Stimulated activated naive CD8-positive, alpha-beta T cell treated with anti-CD3 and anti-CD28 coated beads, Interleukin-15, Interleukin-2, amounts not matched to agents 100 ng/mL and 50 ng/mL, for 24 hours (primary cell): Measurements from ENCODE around the gene FGFR3.

ENCODE experiments used
- H3K27ac Mint-ChIP-seq: one replicate; pipeline ENCODE4 v1.8.0; 2021; ENCODE audit warnings: mild to moderate bottlenecking, mixed read lengths
- H3K27me3 Mint-ChIP-seq: one replicate; pipeline ENCODE4 v1.8.0; 2021; ENCODE audit warnings: mixed read lengths
- H3K36me3 Mint-ChIP-seq: one replicate; pipeline ENCODE4 v1.8.0; 2021; ENCODE audit warnings: low read depth, mixed read lengths
- H3K4me1 Mint-ChIP-seq: one replicate; pipeline ENCODE4 v1.8.0; 2021; ENCODE audit warnings: low read depth, mixed read lengths
- H3K4me3 Mint-ChIP-seq: one replicate; pipeline ENCODE4 v1.8.0; 2021; ENCODE audit warnings: mild to moderate bottlenecking, mixed read lengths
- H3K9me3 Mint-ChIP-seq: one replicate; pipeline ENCODE4 v1.8.0; 2021; ENCODE audit warnings: mixed read lengths

FGFR3 gene

DNA sequence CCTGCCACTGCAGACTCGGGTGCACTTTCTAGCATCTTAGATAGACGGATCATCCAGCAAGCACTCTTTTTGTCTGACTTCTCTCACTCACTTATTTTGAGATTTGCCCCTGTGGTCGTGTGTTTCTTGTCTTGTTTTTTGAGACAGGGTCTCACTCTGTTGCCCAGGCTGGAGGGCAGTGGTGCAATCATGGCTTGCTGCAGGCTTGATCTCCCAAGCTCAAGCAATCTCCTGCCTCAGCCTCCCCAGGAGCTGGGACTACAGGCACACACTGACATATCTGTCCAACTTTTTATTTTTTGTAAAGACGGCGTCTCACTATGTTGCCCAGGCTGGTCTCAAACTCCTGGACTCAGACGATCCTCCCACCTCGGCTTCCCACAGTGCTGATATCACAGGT, 26.7 kb downstream of the FGFR3 start:
- Mint-ChIP-seq H3K4me3 (no peak overlapping the region), H3K36me3 (peaks cover 61% of the 10 kb centered on the region), H3K9me3 (no peaks in the 10 kb centered on the region), H3K27me3 (no peaks in the 10 kb centered on the region), H3K27ac (no peak overlapping the region), H3K4me1 (no peaks in the 10 kb centered on the region)

DNA sequence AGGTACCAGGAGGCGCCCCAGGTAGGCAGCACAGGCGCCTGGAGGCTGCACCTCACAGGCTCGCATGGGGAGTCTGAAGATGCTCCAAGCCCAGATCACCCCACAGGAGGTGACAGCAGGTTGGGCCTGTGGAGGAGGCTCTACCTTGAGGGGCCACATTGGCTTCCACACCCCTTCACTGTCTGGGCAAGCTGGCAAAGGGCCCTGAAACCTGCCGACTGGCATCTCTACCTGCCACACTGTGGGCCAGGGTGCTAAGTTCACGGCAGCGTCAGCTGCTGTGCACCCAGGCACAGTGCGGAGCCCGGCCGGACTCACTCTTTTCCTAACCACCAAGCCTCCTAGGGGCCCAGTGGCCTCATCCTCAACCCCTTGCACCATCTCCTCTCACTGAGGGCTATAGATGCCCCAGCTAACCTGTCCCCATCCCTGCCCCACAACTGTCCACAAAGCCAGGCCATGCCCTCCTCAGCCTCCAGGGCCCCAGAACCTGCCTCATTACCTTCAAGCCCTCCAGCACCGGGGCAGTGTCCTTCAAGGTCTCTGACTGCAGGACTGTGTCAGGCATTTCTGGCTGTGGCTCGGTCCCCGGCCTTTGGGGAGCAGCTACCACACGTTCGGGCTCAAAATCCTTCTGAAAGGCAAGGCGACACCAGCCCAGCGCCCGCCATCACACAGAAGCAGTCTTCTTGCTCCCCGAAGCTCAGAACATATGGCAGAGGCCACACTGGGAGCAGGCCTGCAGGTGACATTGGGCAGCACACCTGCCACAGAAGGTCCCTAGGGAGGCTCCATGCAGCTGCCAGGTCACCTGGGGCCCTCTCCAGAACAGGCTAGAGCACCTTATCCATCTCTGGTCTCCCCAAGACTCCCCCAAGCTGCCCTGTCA, 28.8 kb downstream of the FGFR3 start:
- peaks cover 61% of the 10 kb centered on the region for H3K36me3 Mint-ChIP-seq
- no peak overlapping the region for H3K27ac Mint-ChIP-seq
- no peaks in the 10 kb centered on the region for H3K9me3 Mint-ChIP-seq
- no peaks in the 10 kb centered on the region for H3K4me1 Mint-ChIP-seq
- H3K27me3 Mint-ChIP-seq, result no peaks in the 10 kb centered on the region
- no peak overlapping the region for H3K4me3 Mint-ChIP-seq

DNA sequence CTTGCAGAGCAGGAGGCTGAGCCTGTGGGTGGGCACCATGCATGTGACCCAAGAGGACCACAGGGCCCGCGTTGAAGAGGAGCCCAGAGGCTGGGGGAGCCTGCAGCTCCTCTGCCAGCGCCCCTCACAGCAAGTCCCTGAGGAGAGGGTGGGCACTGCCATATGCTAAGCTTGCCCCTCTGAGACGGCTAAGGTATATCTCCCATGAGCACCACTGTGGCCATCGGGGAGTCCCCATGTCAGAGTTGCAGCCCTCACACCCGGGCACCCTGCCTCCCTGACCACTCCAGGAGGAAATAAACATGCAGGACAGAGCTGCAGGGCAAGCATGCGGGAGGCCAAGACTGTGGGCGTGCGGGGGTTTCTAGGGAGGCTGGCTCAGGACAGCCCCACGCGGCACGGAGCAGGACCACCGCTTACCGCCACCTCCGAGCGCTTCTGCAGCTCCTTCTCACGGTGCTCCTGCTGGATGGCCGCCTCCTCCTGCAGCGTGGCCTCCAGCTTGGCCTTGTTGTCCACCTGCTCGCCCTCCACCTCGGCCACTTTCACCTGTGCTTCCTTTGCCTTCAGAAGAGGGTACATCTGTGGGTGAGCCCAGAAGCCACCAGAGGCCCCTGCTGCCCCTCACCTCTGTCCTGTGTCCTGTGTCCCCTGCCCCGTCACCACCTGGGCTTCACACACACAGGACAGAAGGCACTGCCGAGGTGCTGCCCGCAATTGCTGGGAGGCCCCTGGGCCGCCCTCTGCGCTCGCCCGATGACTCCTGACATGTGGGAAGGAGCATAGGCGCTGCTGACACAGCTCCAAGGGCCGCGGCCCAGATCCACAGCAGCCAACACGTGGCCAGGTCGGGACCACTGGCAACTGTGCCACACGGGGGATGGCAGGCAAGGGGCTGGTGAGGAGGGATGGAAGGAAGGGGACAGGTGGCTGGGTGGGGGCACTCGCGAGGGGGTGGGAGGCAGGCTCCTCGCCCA, 29.8 kb downstream of the FGFR3 start:
- H3K4me3 Mint-ChIP-seq, result no peak overlapping the region
- no peaks in the 10 kb centered on the region for H3K9me3 Mint-ChIP-seq
- no peaks in the 10 kb centered on the region for H3K4me1 Mint-ChIP-seq
- no peaks in the 10 kb centered on the region for H3K27me3 Mint-ChIP-seq
- H3K36me3 Mint-ChIP-seq, result peaks cover 53% of the 10 kb centered on the region
- no peak overlapping the region for H3K27ac Mint-ChIP-seq

DNA sequence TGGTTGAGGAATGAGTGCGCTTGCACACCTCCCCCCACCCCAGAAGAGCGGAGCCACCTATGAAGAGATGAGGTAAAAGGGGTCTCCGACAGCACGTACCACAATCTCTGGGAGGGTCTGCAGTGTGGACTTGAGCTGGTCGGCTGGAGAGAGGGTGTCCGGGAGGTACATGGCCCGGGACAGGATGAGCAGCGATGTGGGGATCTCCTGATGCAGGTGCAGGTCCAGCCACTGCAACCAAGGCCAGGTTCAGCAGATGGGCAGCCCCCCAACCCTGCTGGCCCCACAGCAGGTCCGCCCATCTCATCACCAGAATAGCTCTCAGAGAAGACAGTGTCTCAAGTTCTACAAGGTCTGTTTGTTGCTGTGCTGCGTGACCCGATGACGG, 30.4 kb downstream of the FGFR3 start:
- Mint-ChIP-seq H3K27ac (no peak overlapping the region), H3K27me3 (no peaks in the 10 kb centered on the region), H3K9me3 (no peaks in the 10 kb centered on the region), H3K4me1 (no peaks in the 10 kb centered on the region), H3K36me3 (peaks cover 47% of the 10 kb centered on the region), H3K4me3 (no peak overlapping the region)

DNA sequence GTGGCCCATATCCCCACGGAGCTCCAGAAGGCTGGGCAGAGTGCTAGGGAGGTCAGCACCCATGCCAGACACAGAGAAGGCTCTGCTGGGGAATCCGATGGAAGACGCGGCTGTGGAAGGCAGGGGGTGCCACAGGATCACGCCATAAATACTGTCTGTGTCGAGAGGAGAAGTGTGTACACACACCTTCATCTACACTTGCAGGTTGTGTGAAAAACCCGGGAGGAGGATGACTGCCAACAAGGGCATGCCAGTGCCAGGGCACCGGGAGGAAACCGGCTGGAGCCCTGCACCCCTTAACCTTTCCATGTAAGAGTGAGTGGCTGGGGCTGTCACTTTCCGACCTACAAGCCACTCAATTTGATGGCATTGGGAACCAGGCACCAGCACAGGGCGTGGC, 31.7 kb downstream of the FGFR3 start:
- no peaks in the 10 kb centered on the region for H3K9me3 Mint-ChIP-seq
- H3K4me1 Mint-ChIP-seq, result no peaks in the 10 kb centered on the region
- H3K27ac Mint-ChIP-seq, result no peak overlapping the region
- no peaks in the 10 kb centered on the region for H3K27me3 Mint-ChIP-seq
- H3K36me3 Mint-ChIP-seq, result peaks cover 44% of the 10 kb centered on the region
- H3K4me3 Mint-ChIP-seq, result no peak overlapping the region

DNA sequence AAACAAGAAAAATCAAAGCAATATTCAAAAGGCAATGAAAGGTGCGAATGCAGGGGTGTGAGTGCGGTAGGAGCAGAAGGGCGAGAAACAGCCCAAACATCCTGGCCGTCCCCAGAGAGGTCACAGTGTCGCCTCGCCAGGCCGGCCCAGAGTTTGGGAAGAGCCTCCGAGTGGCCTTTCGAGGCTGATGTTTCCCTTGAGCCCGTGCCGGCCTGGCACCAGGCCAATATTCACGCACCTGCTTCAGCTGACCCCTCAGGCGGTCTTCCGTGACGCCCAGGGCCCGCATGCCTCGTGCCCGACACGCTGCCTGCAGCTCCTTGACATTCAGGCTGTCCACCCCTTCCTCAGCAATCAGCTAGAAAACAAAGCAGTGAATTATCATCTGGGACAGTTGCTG, 32.2 kb downstream of the FGFR3 start:
- H3K9me3 Mint-ChIP-seq, result no peaks in the 10 kb centered on the region
- no peaks in the 10 kb centered on the region for H3K4me1 Mint-ChIP-seq
- no peaks in the 10 kb centered on the region for H3K27me3 Mint-ChIP-seq
- no peak overlapping the region for H3K4me3 Mint-ChIP-seq
- peaks cover 44% of the 10 kb centered on the region for H3K36me3 Mint-ChIP-seq
- no peak overlapping the region for H3K27ac Mint-ChIP-seq

DNA sequence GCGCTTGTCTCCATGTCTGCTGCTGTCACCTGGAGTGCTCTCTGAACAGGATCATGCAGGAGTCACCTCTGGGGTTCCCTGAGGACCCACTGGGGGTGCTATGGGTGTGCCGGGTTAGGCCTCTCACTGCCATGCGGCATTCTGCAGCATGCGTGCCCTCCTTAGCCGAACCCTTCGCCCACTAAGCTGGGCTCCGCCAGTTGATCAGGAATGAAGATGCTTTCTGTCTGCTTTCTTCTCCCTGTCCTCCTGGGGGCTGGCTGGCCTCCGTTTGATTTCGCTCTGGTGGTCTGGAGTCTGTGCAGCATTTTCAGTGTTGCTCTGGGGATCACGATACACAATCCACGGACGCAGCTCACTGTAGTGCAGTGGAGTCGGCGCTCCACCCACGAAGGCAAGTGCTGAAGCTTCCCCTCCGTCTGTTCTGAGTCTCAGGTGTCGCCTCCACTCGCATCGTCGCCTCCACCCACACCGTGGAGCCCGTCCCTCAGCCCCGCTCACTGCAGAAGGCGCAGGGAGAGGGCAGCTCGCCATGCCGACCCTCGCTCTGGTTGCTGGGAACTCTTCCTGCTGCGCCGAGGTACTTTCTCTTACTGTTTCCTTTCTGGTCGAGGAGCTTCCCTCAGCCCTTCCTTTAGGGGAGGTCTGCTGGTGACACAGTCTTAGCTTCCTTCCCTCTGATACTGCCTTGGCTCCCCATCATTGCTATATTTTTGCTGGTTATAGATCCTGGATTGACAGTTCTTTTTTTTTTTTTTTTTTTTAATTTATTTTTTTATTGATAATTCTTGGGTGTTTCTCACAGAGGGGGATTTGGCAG, 33.6 kb downstream of the FGFR3 start:
- H3K27me3 Mint-ChIP-seq, result no peaks in the 10 kb centered on the region
- H3K27ac Mint-ChIP-seq, result no peak overlapping the region
- H3K4me1 Mint-ChIP-seq, result no peaks in the 10 kb centered on the region
- no peaks in the 10 kb centered on the region for H3K9me3 Mint-ChIP-seq
- H3K36me3 Mint-ChIP-seq, result peaks cover 52% of the 10 kb centered on the region
- no peak overlapping the region for H3K4me3 Mint-ChIP-seq

DNA sequence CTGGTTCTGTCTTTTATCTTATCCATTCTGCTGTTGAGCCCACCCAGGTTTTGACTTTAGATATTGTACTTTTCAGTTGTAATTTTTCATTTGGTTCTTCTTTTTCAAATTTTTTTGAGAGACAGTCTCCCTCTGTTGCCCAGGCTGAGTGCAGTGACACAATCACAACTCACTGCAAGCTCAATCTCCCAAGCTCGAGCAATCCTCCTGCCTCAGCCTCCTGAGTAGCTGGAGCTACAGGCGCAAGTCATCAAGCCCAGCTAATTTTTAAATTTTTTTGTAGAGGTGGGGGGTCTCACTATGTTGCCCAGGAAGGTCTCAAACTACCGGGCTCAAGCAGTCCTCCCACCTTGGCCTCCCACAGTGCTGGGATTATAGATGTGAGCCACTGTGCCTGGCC, 37.1 kb downstream of the FGFR3 start:
- no peak overlapping the region for H3K4me3 Mint-ChIP-seq
- no peaks in the 10 kb centered on the region for H3K9me3 Mint-ChIP-seq
- H3K27me3 Mint-ChIP-seq, result no peaks in the 10 kb centered on the region
- no peak overlapping the region for H3K27ac Mint-ChIP-seq
- H3K4me1 Mint-ChIP-seq, result peaks cover 11% of the 10 kb centered on the region
- peaks cover 50% of the 10 kb centered on the region for H3K36me3 Mint-ChIP-seq

DNA sequence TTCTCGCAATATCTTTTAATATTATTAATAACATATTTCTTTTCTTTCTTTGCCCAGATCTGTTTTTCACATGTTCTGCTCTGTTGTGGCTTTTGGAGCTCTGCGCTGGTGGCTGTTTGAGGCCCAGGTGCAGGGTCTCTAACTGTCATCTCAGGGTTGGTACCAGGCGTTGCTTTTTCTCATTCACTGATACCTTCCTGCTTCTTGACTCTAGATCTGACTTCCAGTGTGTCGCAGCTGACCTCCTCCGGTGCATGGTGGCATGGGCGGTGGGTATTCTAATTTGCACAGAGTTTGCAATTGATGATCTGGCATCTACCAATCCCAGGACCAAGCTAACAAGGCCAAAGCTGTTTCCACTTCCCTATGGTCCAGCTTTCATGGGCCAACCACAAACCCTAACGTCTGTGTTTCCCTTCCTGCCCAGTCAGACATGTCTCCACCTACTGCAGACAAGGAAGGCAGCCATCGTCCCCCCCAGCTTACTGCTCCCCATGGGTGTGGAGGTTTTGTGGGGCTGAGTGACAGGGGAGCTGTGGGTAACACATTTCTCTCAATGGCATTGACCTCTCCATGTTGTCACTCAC, 37.6 kb downstream of the FGFR3 start:
- Mint-ChIP-seq H3K27ac (no peak overlapping the region), H3K9me3 (no peaks in the 10 kb centered on the region), H3K27me3 (no peaks in the 10 kb centered on the region), H3K4me1 (peaks cover 11% of the 10 kb centered on the region), H3K4me3 (no peak overlapping the region), H3K36me3 (peaks cover 54% of the 10 kb centered on the region)

DNA sequence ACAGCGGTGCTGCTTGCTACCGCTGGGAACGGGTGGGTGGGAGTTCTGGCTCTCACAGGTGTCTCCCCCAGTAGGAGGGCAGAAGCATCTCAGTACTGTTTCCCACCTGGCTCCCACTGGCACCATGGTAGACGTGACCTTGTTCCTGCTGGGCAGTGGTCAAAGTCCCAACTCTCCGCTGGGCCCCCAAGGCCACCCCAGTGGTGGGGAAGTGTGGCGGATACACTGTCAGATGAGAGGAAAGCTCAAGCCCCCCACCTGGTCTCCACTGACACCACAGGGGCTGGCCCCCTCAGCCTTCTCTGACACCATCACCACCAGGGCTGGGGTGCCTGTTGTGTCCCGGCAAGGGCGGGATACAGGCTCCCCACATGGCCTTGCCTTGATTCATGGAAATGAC, 38.2 kb downstream of the FGFR3 start:
- Mint-ChIP-seq H3K4me3 (no peak overlapping the region), H3K27me3 (no peaks in the 10 kb centered on the region), H3K9me3 (no peaks in the 10 kb centered on the region), H3K27ac (peak overlapping the region; percentile 7), H3K4me1 (peaks cover 11% of the 10 kb centered on the region), H3K36me3 (peaks cover 54% of the 10 kb centered on the region)

DNA sequence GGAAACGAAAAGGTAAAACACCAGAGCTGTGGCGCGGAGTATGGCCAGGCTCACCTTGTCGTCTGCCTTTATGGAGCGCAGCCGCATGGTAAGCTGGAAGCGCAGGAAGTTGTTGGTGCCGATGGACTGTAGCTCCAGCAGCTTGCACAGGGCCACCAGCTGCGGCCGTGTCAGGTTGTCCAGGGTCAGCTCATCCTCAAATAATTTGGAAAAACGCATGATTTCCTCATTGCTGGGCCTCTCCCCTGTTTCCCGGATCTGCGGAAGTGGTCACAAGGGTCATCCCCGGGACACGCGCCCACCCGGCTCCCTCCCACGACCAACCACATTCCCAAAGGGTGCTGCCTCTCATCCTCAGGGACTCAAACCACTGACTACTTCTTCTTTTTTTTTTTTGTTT, 39.6 kb downstream of the FGFR3 start:
- Mint-ChIP-seq H3K36me3 (peaks cover 57% of the 10 kb centered on the region), H3K9me3 (no peaks in the 10 kb centered on the region), H3K4me1 (peaks cover 11% of the 10 kb centered on the region), H3K4me3 (no peak overlapping the region), H3K27me3 (no peaks in the 10 kb centered on the region), H3K27ac (no peak overlapping the region)

DNA sequence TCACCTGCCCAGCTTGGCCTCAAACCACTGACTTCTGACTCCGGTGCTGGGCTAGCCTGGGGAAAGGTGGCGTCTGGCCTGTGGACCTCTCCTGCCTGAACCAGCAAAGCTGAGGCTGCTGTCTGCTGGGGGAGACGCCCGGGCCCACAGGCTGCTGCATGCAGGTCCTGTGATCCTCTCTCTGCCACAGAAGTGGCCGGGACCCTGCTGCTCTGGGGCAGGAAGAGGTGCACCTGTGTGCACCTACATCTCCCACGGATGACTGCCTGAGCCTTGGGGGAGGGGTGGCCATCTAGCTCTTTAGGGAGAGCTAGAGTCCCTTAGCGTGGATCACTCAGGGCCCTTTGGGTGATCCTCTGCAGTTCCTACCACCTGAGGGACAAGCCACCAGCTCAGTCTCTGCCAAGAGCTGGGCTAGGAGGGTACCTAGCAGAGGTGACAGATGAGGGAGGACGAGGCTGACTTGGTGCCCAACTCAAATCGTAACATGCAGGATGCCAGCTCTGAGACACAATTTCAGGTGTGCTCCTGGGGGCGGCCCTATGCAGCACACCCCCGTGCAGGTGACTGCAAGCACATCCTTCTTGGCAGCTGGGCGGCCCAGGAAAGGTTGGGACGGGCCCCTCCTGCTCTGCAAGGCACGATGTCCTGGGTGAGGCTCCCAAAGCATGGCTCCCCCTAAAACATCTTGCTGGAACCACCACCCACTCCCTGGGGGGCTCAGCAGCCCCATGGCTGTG, 40.4 kb downstream of the FGFR3 start:
- peaks cover 61% of the 10 kb centered on the region for H3K36me3 Mint-ChIP-seq
- H3K4me1 Mint-ChIP-seq, result peaks cover 11% of the 10 kb centered on the region
- H3K27me3 Mint-ChIP-seq, result no peaks in the 10 kb centered on the region
- H3K27ac Mint-ChIP-seq, result no peak overlapping the region
- H3K9me3 Mint-ChIP-seq, result no peaks in the 10 kb centered on the region
- H3K4me3 Mint-ChIP-seq, result no peak overlapping the region

DNA sequence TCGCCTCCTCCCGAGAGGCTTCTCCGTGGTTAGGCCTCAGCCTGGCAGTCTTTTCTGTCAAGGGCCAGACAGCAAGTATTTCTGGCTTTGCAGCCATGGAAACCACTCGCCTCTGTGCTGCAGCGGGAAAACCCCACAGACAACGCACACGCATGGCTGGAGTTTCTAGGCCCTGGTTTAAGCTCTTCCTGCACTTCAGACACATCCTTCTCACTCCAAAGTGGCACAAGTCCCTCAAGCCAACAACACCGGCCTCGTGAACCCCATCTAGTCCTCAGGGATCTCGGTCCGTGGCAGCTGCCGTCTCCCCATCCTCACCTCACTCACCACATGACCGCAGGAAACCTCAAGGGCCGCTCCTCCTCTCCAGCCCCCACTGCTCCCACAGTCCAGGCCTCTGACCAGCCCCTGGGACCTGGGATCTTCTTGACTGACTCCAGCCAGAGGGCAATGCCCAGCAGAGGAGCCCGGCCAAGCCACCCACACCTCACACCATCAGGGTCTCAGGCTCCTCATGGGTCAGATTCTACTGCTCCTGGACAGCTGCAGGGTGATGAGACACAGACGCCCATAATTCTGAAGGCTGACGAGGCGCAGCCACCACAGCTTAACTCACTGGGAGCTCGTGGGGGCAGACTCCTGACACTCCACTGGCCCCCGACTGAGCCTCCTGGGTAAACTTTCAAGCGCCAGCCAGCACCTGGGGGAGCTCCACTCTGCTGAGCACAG, 41.1 kb downstream of the FGFR3 start:
- no peaks in the 10 kb centered on the region for H3K9me3 Mint-ChIP-seq
- peaks cover 11% of the 10 kb centered on the region for H3K4me1 Mint-ChIP-seq
- peak overlapping the region; percentile 71 for H3K27ac Mint-ChIP-seq
- H3K36me3 Mint-ChIP-seq, result peaks cover 66% of the 10 kb centered on the region
- no peak overlapping the region for H3K4me3 Mint-ChIP-seq
- H3K27me3 Mint-ChIP-seq, result no peaks in the 10 kb centered on the region
